ENCODE measurements around the gene NAXD. TPM values are rescaled to one million over a fixed set of nuclear protein-coding genes. Genes with fewer than 3 reads are reported as not detected.
A peak's percentile ranks its signal among the peaks of the same experiment; 100 is the strongest.

Gene NAXD
- total and polyA plus RNA-seq, 2 of the 4 experiments (the other 2 are of a cell fraction) = 10.2 to 27.2 TPM

DNA sequence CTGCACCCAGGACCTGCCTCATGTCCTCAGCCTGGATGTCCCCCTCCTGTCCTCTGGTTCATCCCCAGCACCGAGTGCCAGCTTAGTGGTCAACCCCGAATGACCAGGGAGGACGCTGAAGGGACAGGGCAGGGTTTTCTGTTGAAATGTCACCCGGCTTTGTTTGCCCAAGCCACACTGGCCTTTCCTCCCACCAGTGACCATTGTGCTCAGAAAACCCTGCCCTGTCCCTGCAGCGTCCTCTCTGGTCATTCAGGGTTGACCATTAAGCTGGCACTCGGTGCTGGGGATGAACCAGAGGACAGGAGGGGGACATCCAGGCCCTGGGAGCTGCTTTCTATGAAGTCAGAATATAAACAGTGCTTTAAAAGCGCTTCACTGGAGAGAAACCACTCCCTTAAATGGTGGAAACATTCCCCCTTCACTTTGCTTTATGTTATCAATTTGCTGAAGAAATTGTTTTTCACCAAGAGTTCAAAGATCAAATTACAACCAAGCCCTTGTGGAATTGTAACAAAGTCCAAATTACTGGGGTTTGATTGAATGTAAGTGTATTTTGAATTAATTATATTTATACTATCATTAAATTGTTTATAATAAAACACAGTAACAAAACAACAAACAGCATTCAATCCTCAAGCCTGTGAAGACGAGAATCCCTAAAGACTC is 69.2 kb downstream of the NAXD start (continued):
- TF ChIP-seq, protein P1, sequence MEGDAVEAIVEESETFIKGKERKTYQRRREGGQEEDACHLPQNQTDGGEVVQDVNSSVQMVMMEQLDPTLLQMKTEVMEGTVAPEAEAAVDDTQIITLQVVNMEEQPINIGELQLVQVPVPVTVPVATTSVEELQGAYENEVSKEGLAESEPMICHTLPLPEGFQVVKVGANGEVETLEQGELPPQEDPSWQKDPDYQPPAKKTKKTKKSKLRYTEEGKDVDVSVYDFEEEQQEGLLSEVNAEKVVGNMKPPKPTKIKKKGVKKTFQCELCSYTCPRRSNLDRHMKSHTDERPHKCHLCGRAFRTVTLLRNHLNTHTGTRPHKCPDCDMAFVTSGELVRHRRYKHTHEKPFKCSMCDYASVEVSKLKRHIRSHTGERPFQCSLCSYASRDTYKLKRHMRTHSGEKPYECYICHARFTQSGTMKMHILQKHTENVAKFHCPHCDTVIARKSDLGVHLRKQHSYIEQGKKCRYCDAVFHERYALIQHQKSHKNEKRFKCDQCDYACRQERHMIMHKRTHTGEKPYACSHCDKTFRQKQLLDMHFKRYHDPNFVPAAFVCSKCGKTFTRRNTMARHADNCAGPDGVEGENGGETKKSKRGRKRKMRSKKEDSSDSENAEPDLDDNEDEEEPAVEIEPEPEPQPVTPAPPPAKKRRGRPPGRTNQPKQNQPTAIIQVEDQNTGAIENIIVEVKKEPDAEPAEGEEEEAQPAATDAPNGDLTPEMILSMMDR (conservative IDR thresholded peaks at IDR 0.05; ENCODE audit: low read depth, low read length) = no peak

DNA sequence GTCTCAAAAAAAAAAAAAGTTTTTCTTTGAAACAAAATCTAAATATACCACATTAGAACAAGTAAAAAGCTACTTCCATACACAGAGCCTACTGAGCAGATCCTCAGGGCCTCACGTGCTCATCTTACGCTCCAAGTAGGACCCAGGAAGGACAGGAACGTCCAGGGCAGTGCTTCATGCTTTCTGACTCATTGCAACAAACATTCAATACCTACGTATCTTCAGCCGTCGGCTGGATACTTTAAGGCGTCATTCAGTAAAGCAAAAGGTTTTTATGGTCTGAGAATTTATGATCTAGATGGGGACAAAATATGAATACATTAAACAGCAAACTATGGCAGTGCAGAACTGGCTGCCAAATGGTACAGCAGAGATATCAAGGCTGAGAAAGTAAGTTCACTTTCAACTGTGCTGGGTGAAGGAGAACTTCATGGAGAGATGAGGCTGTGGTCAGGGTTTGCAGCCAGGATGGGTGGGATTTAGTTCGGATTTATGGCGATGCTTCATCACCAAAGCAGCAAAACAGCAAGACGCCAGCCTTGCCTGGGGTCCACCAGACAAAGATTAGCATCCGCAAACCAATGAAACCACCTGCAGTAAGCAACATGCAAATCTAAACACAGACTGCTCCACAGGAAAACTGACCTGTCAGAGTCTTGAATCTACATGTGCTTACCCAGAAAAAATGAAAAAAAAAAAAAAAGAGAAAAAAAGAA is 70.1 kb downstream of the NAXD start:
- H3K9me1 ChIP-seq (ENCODE audit: insufficient read depth, low read length) = 0 out of 2 replicates have a peak, but pooled peaks cover 2% of the 10 kb centered on the region
- H3K18ac ChIP-seq (ENCODE audit: low read depth, low read length) = no peak overlapping the region
- WGBS, 2 experiments (ENCODE audit: extremely low coverage in 2 of 2, insufficient read length in 1 of 2) = 72% methylated on average over 3 of the region's 11 CpGs; no CpG with 5 or more reads in 1 of the 2 experiments
- peaks cover 2% of the 10 kb centered on the region for H4K20me1 ChIP-seq (ENCODE audit: insufficient read depth, low read length)
- H3K27ac ChIP-seq (ENCODE audit: insufficient read depth, low read length) = no peak overlapping the region
- intact Hi-C loops (cut with micrococcal nuclease) (no loop called here), dilution Hi-C loops (cut with HindIII; ENCODE audit: low sequenced_read_pairs, unreplicated experiment) (no loop called here), in situ Hi-C loops (cut with MboI; ENCODE audit: low sequenced_read_pairs) (no loop called here)
- BruUV-seq (replicated peaks) = no TSS peak
- H2BK20ac ChIP-seq (ENCODE audit: low read depth, low read length) = no peak overlapping the region
- peaks cover 6 to 20% of the 10 kb centered on the region in 2 experiments for H3K79me1 ChIP-seq (ENCODE audit: low read depth in 1 of 2, low read length in 2 of 2)
- H3K9me3 ChIP-seq (ENCODE audit: control insufficient read depth, insufficient read depth, low read length) = no peaks in the 10 kb centered on the region
- H3K23ac ChIP-seq (ENCODE audit: low read depth, low read length) = no peak overlapping the region
- no peak overlapping the region for H3K4me2 ChIP-seq (ENCODE audit: low read depth, low read length)
- peaks cover 54% of the 10 kb centered on the region for H3K36me3 ChIP-seq (ENCODE audit: control insufficient read depth, insufficient read depth, low read length)
- no peak overlapping the region for H3K4ac ChIP-seq (ENCODE audit: low read depth, low read length)
- POLR2A ChIA-PET (ENCODE audit: unreplicated experiment) = no interaction called here
- H4K5ac ChIP-seq (ENCODE audit: low read depth, low read length) = no peak overlapping the region
- ATAC-seq (ENCODE audit: low read depth) = no peak; the same call in 1 of the 2 replicates
- peaks cover 3% of the 10 kb centered on the region; the same call in 1 of the 2 replicates for H3K4me1 ChIP-seq (ENCODE audit: control insufficient read depth, insufficient read depth, low read length)
- H3K27me3 ChIP-seq (ENCODE audit: control insufficient read depth, insufficient read depth, low read length) = no peaks in the 10 kb centered on the region
- no peak overlapping the region for H4K91ac ChIP-seq (ENCODE audit: insufficient read depth, low read depth, low read length)
- peak; percentile 44 for DNase-seq
- no peak overlapping the region for H2AK9ac ChIP-seq (replicated peaks; ENCODE audit: low read depth, low read length, poor library complexity)
- no peak overlapping the region for H3K56ac ChIP-seq (ENCODE audit: extremely low read depth, insufficient read depth, low read length)
- H2BK15ac ChIP-seq (ENCODE audit: low read depth, low read length) = no peak overlapping the region
- no peak overlapping the region for H2BK5ac ChIP-seq (ENCODE audit: low read depth, low read length, poor library complexity, severe bottlenecking)
- no peak overlapping the region for H2BK120ac ChIP-seq (ENCODE audit: low read depth, low read length)
- CTCF ChIA-PET = no interaction called here
- no peak overlapping the region for H2AFZ ChIP-seq (replicated peaks; ENCODE audit: low read length, poor library complexity)
- no peak overlapping the region; the same call in 1 of the 2 replicates for H3K14ac ChIP-seq (replicated peaks; ENCODE audit: low read depth, low read length)
- H2AK5ac ChIP-seq (ENCODE audit: low read depth, low read length) = no peak overlapping the region
- no peak overlapping the region for H3K4me3 ChIP-seq (ENCODE audit: insufficient read depth, low read depth, low read length)
- H3K9ac ChIP-seq (ENCODE audit: low read depth, low read length) = no peak overlapping the region
- no peak overlapping the region for H4K8ac ChIP-seq (ENCODE audit: low read depth in 2 of 2, low read length in 2 of 2)
- TF ChIP-seq FOS (IDR thresholded peaks at IDR 0.05; ENCODE audit: low read depth, low read length) (no peak), MXI1 (IDR thresholded peaks at IDR 0.05; ENCODE audit: borderline replicate concordance, low read depth, low read length) (no peak), CHD1 (IDR thresholded peaks at IDR 0.05; ENCODE audit: low read depth, low read length) (no peak), RAD21 (IDR thresholded peaks at IDR 0.05; ENCODE audit: low read length) (no peak), CEBPB (IDR thresholded peaks at IDR 0.05; ENCODE audit: low read depth, low read length) (no peak), SMC3 (IDR thresholded peaks at IDR 0.05; ENCODE audit: low read depth, low read length) (no peak), POLR2A (IDR thresholded peaks at IDR 0.05; ENCODE audit: low read depth, low read length) (no peak)
- TF ChIP-seq, protein P2, sequence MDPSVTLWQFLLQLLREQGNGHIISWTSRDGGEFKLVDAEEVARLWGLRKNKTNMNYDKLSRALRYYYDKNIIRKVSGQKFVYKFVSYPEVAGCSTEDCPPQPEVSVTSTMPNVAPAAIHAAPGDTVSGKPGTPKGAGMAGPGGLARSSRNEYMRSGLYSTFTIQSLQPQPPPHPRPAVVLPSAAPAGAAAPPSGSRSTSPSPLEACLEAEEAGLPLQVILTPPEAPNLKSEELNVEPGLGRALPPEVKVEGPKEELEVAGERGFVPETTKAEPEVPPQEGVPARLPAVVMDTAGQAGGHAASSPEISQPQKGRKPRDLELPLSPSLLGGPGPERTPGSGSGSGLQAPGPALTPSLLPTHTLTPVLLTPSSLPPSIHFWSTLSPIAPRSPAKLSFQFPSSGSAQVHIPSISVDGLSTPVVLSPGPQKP (IDR thresholded peaks at IDR 0.05; ENCODE audit: borderline replicate concordance, low read depth, low read length) = no peak
- TF ChIP-seq, protein P1 (conservative IDR thresholded peaks at IDR 0.05; ENCODE audit: low read depth, low read length) = no peak
